Measurements from ENCODE around the gene PHACTR2. TPM values are rescaled to one million over a fixed set of nuclear protein-coding genes. Genes with fewer than 3 reads are reported as not detected.

PHACTR2 gene
- total and polyA plus RNA-seq, 2 of the 13 experiments (the other 11 are each of a cell fraction or from before 2014, with no cell fraction given), result 11.3 to 28.2 TPM

DNA sequence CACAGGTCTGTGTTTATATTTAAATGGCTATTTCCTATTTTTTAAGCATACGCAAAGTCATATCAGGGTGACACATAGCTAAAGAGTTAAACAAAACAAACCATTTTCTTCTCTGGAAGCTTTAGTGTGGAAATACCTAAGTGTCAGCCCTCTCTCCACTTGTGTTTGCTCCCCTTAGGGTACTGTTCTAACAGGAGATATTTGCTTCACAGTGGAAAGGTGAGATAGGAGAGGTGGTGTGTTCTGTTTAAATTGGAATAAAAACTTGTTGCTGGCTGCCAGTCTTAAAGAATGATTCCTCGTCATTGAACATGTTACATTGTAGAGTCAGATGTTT, 18.9 kb downstream of the PHACTR2 start (continued):
- TF ChIP-seq KLF15 (CRISPR knock-in tag; IDR thresholded peaks at IDR 0.05; ENCODE audit: borderline replicate concordance) (no peak), HNRNPLL (IDR thresholded peaks at IDR 0.05; ENCODE audit: low read depth, low read length, poor library complexity, severe bottlenecking) (no peak), NKX3-1 (CRISPR knock-in tag; IDR thresholded peaks at IDR 0.05) (0 out of 2 replicates have a peak, but pooled peaks have one; percentile 29)

DNA sequence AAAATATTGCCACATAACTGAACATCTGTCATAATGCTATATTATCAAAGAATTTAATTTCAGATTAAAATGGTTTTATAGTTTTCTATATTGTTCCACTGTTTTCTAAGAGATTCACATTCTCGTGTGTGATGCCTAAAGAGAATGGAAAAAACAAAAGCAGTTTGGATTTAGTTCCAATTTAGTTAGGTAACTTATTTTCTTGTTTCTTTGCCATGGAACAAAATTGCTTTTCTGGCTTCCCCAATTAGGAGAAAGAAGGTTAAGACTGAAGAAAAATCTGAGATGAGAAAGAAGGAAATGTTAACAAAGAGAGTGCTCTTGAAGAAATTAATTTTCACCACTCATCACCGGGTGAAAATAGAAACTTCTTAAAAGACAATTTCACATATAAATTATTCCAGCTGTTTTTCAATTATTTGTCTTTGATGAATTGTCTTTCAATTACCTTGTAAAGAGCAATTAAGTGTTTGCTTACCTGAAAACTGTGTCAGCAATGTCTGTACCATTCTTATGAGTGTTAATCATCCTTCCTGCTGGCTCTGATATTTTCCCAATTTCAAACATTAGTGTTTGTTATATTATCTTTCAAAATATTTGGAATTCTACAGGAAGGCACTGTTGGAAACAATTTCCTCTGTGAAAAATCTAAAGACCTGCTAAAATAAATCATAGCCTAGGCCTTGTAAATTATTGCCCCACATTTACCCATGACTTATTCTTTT, 19.5 kb downstream of the PHACTR2 start:
- POLR2A ChIA-PET, result interaction anchor here (1.5 kb wide), 1 partner anchor 48 kb away, joined by 3 read pairs; no protein-coding TSS in a partner anchor
- DNase-seq (ENCODE audit: low spot score) (no peak), ATAC-seq (no peak), FAIRE-seq (no peak)
- Histone ChIP-seq H2AFZ (ENCODE audit: low read length) (no peak overlapping the region), H3K9me3 (ENCODE audit: low read length) (no peaks in the 10 kb centered on the region), H4K20me1 (ENCODE audit: insufficient read depth, low read length) (no peaks in the 10 kb centered on the region), H3K36me3 (replicated peaks in 1 of 2; ENCODE audit: control insufficient read depth in 1 of 2, insufficient read depth in 2 of 2, low read length in 2 of 2) (peaks cover 0 to 4% of the 10 kb centered on the region in 2 experiments; a peak in 1 of 5 replicates), H3K4me2 (ENCODE audit: low read depth, low read length) (no peak overlapping the region), H3K27me3 (ENCODE audit: control insufficient read depth in 1 of 2, insufficient read depth in 2 of 2, low read length in 2 of 2) (no peaks in the 10 kb centered on the region), H3K4me1 (ENCODE audit: insufficient read depth, low read length) (peaks cover 70% of the 10 kb centered on the region), H3K79me2 (ENCODE audit: insufficient read depth, low read length) (peaks cover 25% of the 10 kb centered on the region), H3K9ac (ENCODE audit: insufficient read depth, low read depth, low read length) (no peak overlapping the region), H3K4me3 (replicated peaks in 1 of 3; ENCODE audit: insufficient read depth in 1 of 3, low read depth in 2 of 3, low read length in 3 of 3) (no peak overlapping the region), H3K27ac (ENCODE audit: extremely low read length, insufficient read depth, low read length) (no peak overlapping the region)
- WGBS (ENCODE audit: low lambda C conversion rate), result 90% methylated on average over 2 of the region's 2 CpGs
- intact Hi-C loops (cut with micrococcal nuclease; ENCODE audit: unreplicated experiment) (no loop called here), in situ Hi-C loops (cut with HindIII; ENCODE audit: extremely low pct_ligation_motif_present, low pct_unique_long_range_greater_than_20kb) (no loop called here)
- CTCF ChIA-PET (ENCODE audit: low intra/inter-chr PET ratio, low total read pairs), result no interaction called here
- no TSS peak for BruUV-seq (replicated peaks)
- TF ChIP-seq, protein P1, sequence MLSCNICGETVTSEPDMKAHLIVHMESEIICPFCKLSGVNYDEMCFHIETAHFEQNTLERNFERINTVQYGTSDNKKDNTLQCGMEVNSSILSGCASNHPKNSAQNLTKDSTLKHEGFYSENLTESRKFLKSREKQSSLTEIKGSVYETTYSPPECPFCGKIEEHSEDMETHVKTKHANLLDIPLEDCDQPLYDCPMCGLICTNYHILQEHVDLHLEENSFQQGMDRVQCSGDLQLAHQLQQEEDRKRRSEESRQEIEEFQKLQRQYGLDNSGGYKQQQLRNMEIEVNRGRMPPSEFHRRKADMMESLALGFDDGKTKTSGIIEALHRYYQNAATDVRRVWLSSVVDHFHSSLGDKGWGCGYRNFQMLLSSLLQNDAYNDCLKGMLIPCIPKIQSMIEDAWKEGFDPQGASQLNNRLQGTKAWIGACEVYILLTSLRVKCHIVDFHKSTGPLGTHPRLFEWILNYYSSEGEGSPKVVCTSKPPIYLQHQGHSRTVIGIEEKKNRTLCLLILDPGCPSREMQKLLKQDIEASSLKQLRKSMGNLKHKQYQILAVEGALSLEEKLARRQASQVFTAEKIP (CRISPR knock-in tag; IDR thresholded peaks at IDR 0.05; ENCODE audit: borderline replicate concordance), result no peak
- TF ChIP-seq U2AF1 (optimal IDR thresholded peaks at IDR 0.05; ENCODE audit: low read depth, low read length) (no peak), ZNF317 (CRISPR knock-in tag; IDR thresholded peaks at IDR 0.05) (no peak), YEATS2 (CRISPR knock-in tag; IDR thresholded peaks at IDR 0.05; ENCODE audit: borderline replicate concordance) (no peak), BRCA1 (CRISPR knock-in tag; IDR thresholded peaks at IDR 0.05) (no peak), ZFP82 (CRISPR knock-in tag; IDR thresholded peaks at IDR 0.05; ENCODE audit: borderline replicate concordance) (no peak), SMAD3 (CRISPR knock-in tag; IDR thresholded peaks at IDR 0.05) (no peak), YEATS4 (CRISPR knock-in tag; IDR thresholded peaks at IDR 0.05; ENCODE audit: borderline replicate concordance) (no peak), ZNF552 (CRISPR knock-in tag; IDR thresholded peaks at IDR 0.05; ENCODE audit: borderline replicate concordance) (no peak), ZNF629 (CRISPR knock-in tag; conservative IDR thresholded peaks at IDR 0.05) (no peak), SMYD3 (CRISPR knock-in tag; IDR thresholded peaks at IDR 0.05) (no peak)
- TF ChIP-seq, protein P2, sequence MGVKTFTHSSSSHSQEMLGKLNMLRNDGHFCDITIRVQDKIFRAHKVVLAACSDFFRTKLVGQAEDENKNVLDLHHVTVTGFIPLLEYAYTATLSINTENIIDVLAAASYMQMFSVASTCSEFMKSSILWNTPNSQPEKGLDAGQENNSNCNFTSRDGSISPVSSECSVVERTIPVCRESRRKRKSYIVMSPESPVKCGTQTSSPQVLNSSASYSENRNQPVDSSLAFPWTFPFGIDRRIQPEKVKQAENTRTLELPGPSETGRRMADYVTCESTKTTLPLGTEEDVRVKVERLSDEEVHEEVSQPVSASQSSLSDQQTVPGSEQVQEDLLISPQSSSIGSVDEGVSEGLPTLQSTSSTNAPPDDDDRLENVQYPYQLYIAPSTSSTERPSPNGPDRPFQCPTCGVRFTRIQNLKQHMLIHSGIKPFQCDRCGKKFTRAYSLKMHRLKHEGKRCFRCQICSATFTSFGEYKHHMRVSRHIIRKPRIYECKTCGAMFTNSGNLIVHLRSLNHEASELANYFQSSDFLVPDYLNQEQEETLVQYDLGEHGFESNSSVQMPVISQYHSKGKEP (CRISPR knock-in tag; IDR thresholded peaks at IDR 0.05), result no peak
- TF ChIP-seq, protein P3, sequence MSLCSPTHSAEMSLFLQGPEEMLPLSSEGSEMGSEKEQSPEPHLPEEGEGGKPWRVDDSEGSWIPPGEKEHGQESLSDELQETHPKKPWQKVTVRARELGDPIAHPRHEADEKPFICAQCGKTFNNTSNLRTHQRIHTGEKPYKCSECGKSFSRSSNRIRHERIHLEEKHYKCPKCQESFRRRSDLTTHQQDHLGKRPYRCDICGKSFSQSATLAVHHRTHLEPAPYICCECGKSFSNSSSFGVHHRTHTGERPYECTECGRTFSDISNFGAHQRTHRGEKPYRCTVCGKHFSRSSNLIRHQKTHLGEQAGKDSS (CRISPR knock-in tag; IDR thresholded peaks at IDR 0.05; ENCODE audit: borderline replicate concordance, low read depth), result no peak
- TF ChIP-seq, protein P4, sequence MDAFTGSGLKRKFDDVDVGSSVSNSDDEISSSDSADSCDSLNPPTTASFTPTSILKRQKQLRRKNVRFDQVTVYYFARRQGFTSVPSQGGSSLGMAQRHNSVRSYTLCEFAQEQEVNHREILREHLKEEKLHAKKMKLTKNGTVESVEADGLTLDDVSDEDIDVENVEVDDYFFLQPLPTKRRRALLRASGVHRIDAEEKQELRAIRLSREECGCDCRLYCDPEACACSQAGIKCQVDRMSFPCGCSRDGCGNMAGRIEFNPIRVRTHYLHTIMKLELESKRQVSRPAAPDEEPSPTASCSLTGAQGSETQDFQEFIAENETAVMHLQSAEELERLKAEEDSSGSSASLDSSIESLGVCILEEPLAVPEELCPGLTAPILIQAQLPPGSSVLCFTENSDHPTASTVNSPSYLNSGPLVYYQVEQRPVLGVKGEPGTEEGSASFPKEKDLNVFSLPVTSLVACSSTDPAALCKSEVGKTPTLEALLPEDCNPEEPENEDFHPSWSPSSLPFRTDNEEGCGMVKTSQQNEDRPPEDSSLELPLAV (CRISPR knock-in tag; conservative IDR thresholded peaks at IDR 0.05; ENCODE audit: low read depth), result no peak

Measured in HepG2 (cell line).